Measurements from ENCODE around the gene TMEM231. TPM values are rescaled to one million over a fixed set of nuclear protein-coding genes. Genes with fewer than 3 reads are reported as not detected.

The TMEM231 gene, protein sequence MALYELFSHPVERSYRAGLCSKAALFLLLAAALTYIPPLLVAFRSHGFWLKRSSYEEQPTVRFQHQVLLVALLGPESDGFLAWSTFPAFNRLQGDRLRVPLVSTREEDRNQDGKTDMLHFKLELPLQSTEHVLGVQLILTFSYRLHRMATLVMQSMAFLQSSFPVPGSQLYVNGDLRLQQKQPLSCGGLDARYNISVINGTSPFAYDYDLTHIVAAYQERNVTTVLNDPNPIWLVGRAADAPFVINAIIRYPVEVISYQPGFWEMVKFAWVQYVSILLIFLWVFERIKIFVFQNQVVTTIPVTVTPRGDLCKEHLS
- total RNA-seq: 13.2 and 13.7 TPM in 2 replicates

DNA sequence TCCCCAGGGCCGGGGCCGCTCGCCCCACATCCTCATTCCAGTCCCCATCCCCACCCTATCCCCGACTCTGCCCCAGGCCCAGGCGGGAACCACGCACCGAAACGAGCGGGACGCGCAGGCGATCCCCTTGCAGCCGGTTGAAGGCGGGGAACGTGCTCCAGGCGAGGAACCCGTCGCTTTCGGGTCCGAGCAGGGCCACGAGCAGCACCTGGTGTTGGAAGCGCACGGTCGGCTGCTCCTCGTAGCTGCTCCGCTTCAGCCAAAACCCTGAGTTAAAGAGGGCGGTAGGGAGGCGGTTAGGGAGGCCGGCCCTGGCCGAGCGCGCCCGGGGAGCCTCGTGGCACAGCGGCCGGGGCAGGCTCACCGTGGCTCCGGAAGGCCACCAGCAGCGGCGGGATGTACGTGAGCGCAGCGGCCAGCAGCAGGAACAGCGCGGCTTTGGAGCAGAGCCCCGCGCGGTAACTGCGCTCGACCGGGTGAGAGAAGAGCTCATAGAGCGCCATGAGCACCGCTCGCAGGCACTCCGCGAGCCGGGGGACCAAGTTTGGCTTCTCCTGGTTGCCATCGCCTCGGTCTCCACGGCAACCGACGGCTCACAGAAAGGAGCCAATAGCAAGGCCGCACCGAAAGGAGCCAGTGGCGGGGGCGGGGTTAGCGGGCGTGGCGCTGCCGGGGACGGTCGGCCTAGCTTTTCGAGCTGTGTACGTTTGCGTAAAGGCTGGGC is at the start of gene TMEM231:
TMEM231 (minus strand) TSS at position 546 of the 724 bp plus-strand sequence; CDS start at position 503, 43 bp downstream.

DNA sequence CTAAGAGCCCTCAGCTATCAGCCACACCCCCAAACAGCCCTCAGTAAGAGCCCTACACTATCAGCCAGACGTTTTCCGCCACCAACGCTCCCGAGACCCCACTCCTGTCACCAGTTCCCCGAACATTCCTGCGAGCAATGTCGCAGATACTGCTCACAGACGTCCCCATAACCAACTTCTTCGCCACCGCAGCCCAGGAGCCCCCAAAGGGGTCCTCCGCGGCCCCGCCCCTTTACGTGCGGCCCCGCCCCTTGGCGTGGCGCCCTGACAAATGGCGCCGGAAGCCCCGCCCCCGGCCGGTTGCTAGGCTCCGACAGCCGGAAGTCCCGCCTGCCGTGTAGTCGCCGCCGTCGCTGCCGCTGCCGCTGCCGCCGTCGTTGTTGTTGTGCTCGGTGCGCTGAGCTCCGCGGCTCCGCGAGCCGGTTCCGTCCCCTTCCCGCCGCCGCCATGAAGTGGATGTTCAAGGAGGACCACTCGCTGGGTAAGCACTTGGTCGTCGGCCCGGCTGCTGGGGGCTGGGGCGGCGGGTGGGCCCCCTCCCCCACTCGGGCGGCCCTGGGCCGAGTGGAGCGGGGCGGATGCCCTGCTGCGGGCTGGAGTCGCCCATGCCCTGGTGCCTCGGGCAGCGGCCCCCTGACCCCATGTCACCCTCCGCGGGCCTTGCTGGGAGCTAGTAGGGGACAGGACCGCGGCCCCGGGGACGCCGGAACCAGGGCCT is 10.1 kb upstream of the TMEM231 start, which contains the start of gene GABARAPL2:
GABARAPL2 (plus strand) TSS at position 340 of the 718 bp plus-strand sequence; CDS start at position 448, 108 bp downstream.

DNA sequence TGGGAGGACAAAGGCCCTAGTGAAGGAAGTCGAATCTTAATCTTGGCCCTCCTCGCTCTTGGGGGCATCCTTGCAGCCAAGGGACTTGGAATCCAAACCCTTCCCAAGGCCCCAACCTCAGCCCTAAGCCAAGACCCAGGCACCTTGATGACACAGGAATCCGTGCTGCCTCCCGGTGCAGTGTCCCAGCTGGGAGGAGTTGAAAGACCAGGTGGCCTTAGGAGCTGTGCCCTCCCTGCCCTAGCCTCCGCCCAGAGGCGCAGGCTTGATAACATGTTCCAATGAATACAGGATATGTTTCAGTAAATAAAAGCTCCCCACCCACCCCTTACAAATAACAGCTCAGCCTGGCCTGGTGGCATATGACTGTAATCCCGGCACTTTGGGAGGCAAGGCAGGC is 20.2 kb downstream of the TMEM231 start, which contains the start of gene CHST5:
CHST5 (minus strand) TSS at position 208 of the 400 bp plus-strand sequence. CDS start 5,724 bp downstream, outside the sequence.

DNA sequence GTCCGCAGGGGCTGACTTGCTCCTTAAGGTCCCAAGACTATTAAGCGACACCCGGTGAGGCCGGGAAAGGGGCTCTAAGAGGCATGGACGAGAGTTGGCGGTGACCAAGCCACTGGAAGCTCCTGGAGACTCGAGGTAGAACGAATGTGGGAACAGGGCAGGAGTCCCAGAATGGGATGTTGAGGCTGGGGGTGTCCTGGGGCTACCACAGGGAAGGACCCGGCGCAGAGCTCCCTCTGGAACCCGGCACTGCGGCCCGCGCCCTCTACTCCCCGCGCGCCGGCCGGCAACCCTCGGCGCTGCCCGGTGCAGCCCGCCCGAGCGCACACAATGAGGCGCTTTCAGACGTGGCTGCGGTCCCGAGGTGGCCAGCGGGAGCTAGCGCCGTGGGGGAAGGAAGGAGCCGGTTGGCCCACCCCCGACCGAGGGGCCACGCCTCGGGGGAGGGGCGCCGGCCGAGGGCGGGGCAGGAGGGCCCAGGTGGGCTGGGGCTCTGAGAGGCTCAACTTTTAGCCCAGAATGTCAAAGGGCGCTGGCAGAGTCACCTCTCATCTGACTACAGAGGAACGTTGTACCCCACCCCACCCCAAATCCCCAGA is 60.9 kb downstream of the TMEM231 start, which contains the start of gene CHST6:
CHST6 (minus strand) TSS at position 366 of the 599 bp plus-strand sequence. CDS start 15,613 bp downstream, outside the sequence.

Other genes with a start within 250 kb of the TMEM231 start
- gene CFDP1, start 122.7 kb downstream of the TMEM231 start, total RNA-seq: 45.3 and 47.1 TPM in 2 replicates
- 10.7 and 15.2 TPM in 2 replicates for gene TMEM170A, start 91.6 kb downstream of the TMEM231 start, total RNA-seq
- gene CHST6, start 60.8 kb downstream of the TMEM231 start, total RNA-seq: 0.65 and 0.78 TPM in 2 replicates
- 0.13 and 0.22 TPM in 2 replicates for gene CHST5, start 20.1 kb downstream of the TMEM231 start, total RNA-seq
- 43.4 and 49.8 TPM in 2 replicates for gene GABARAPL2, start 10.1 kb upstream of the TMEM231 start, total RNA-seq
- 44.0 and 47.8 TPM in 2 replicates for gene ADAT1, start 67.0 kb upstream of the TMEM231 start, total RNA-seq
- 139 and 154 TPM in 2 replicates for gene KARS1, start 91.4 kb upstream of the TMEM231 start, total RNA-seq
- gene TERF2IP, start 91.5 kb upstream of the TMEM231 start, total RNA-seq: 40.5 and 47.2 TPM in 2 replicates
- gene CPHXL2, start 120.8 kb upstream of the TMEM231 start, total RNA-seq: not detected in 2 replicates
- not detected in 2 replicates for gene DUXB, start 145.2 kb upstream of the TMEM231 start, total RNA-seq
- gene CPHXL, start 170.2 kb upstream of the TMEM231 start, total RNA-seq: not detected in 2 replicates